SJCRH30 (cell line): ENCODE results near the gene WDFY2. TPM values are rescaled to one million over a fixed set of nuclear protein-coding genes. Genes with fewer than 3 reads are reported as not detected.
A peak's percentile ranks its signal among the peaks of the same experiment; 100 is the strongest.

Source experiments
- DNase-seq, 2 experiments: peaks; one replicate each; pipeline ENCODE4 v3.0.0-alpha.2; 2015 to 2020
- H3K27ac ChIP-seq: fragments of 250-450 bp; sonication (Bioruptor Pico); 2 replicates; pipeline ENCODE4 v1.5.1; 2020; ENCODE audit warnings: mild to moderate bottlenecking, moderate library complexity
- H3K27me3 ChIP-seq: fragments of 250-450 bp; sonication (Bioruptor Pico); 2 replicates; pipeline ENCODE4 v1.5.1; 2020; ENCODE audit warnings: mild to moderate bottlenecking, moderate library complexity
- H3K36me3 ChIP-seq: fragments of 250-450 bp; sonication (Bioruptor Pico); 2 replicates; pipeline ENCODE4 v1.5.1; 2020; ENCODE audit warnings: mild to moderate bottlenecking, moderate library complexity
- H3K4me1 ChIP-seq: fragments of 250-450 bp; sonication (Bioruptor Pico); 2 replicates; pipeline ENCODE4 v1.5.1; 2020; ENCODE audit warnings: mild to moderate bottlenecking, moderate library complexity
- H3K4me3 ChIP-seq: fragments of 250-450 bp; sonication (Bioruptor Pico); 2 replicates; pipeline ENCODE4 v1.5.1; 2020; ENCODE audit warnings: mild to moderate bottlenecking, moderate library complexity
- H3K9me3 ChIP-seq: fragments of 250-450 bp; sonication (Bioruptor Pico); replicated peaks from 2 replicates; pipeline ENCODE4 v1.5.1; 2020; ENCODE audit warnings: mild to moderate bottlenecking, moderate library complexity
- total RNA-seq: library from RNA; depleted of rRNA; stranded (reverse); fragments of >200 nt; shearing (Covaris generic); gene quantifications from 2 replicates; pipeline ENCODE4 v1.2.3, GENCODE V29; 2014

The WDFY2 gene
- total RNA-seq, 1 experiment from 2014 or later, result 13.2 TPM

- H3K36me3 ChIP-seq, result peaks cover 28% of the 10 kb centered on the region
- no peaks in the 10 kb centered on the region for H3K9me3 ChIP-seq
- no peaks in the 10 kb centered on the region for H3K27me3 ChIP-seq
- H3K27ac ChIP-seq, result no peak overlapping the region
- no peaks in the 10 kb centered on the region for H3K4me1 ChIP-seq
- H3K4me3 ChIP-seq, result no peak overlapping the region
- no peak for DNase-seq
Measured at GRCh38 chr13:51742031-51742430, 157.8 kb downstream of the WDFY2 start.

- Histone ChIP-seq H3K27ac (no peak overlapping the region), H3K4me1 (no peaks in the 10 kb centered on the region), H3K9me3 (no peaks in the 10 kb centered on the region), H3K27me3 (no peaks in the 10 kb centered on the region), H3K36me3 (peaks cover 32% of the 10 kb centered on the region), H3K4me3 (no peak overlapping the region)
- no peak for DNase-seq
Measured at GRCh38 chr13:51742611-51743010, 158.3 kb downstream of the WDFY2 start.

- H3K4me1 ChIP-seq, result no peaks in the 10 kb centered on the region
- 0 out of 2 replicates have a peak, but pooled peaks cover 3% of the 10 kb centered on the region for H3K9me3 ChIP-seq
- H3K27me3 ChIP-seq, result no peaks in the 10 kb centered on the region
- no peak overlapping the region for H3K27ac ChIP-seq
- no peak for DNase-seq
- H3K4me3 ChIP-seq, result no peak overlapping the region
- H3K36me3 ChIP-seq, result peaks cover 37% of the 10 kb centered on the region
Measured at GRCh38 chr13:51745243-51745642, 161.0 kb downstream of the WDFY2 start.

- Histone ChIP-seq H3K9me3 (0 out of 2 replicates have a peak, but pooled peaks cover 3% of the 10 kb centered on the region), H3K4me1 (no peaks in the 10 kb centered on the region), H3K36me3 (peaks cover 35% of the 10 kb centered on the region), H3K27ac (no peak overlapping the region), H3K4me3 (no peak overlapping the region), H3K27me3 (no peaks in the 10 kb centered on the region)
- DNase-seq, result no peak
Measured at GRCh38 chr13:51746802-51747201, 162.5 kb downstream of the WDFY2 start.

GRCh38 chr13:51747438-51748434, 163.5 kb downstream of the WDFY2 start:
- Histone ChIP-seq H3K4me1 (no peaks in the 10 kb centered on the region), H3K27ac (no peak overlapping the region), H3K36me3 (peaks cover 34% of the 10 kb centered on the region), H3K9me3 (0 out of 2 replicates have a peak, but pooled peaks cover 3% of the 10 kb centered on the region), H3K4me3 (no peak overlapping the region), H3K27me3 (no peaks in the 10 kb centered on the region)
- DNase-seq, result no peak

GRCh38 chr13:51756651-51757050, 172.4 kb downstream of the WDFY2 start:
- Histone ChIP-seq H3K9me3 (no peaks in the 10 kb centered on the region), H3K27me3 (no peaks in the 10 kb centered on the region), H3K4me1 (no peaks in the 10 kb centered on the region), H3K36me3 (peaks cover 24% of the 10 kb centered on the region), H3K27ac (no peak overlapping the region), H3K4me3 (no peak overlapping the region)
- no peak for DNase-seq

GRCh38 chr13:51758691-51759090, 174.4 kb downstream of the WDFY2 start:
- Histone ChIP-seq H3K9me3 (no peaks in the 10 kb centered on the region), H3K27me3 (no peaks in the 10 kb centered on the region), H3K4me1 (peaks cover 3% of the 10 kb centered on the region; the same call in 1 of the 2 replicates), H3K4me3 (no peak overlapping the region), H3K36me3 (peaks cover 20% of the 10 kb centered on the region), H3K27ac (no peak overlapping the region)
- DNase-seq, result no peak

- Histone ChIP-seq H3K4me1 (peaks cover 8% of the 10 kb centered on the region), H3K9me3 (no peaks in the 10 kb centered on the region), H3K27ac (no peak overlapping the region), H3K36me3 (peaks cover 20% of the 10 kb centered on the region), H3K4me3 (no peak overlapping the region), H3K27me3 (no peaks in the 10 kb centered on the region)
- no peak for DNase-seq
Measured at GRCh38 chr13:51759240-51759639, 175.0 kb downstream of the WDFY2 start.

- peaks cover 18% of the 10 kb centered on the region for H3K4me1 ChIP-seq
- no peak overlapping the region for H3K4me3 ChIP-seq
- DNase-seq, result no peak
Measured at GRCh38 chr13:51760592-51760991, 176.3 kb downstream of the WDFY2 start.

GRCh38 chr13:51761643-51762350, 177.5 kb downstream of the WDFY2 start:
- Histone ChIP-seq H3K27ac (no peak overlapping the region), H3K9me3 (no peaks in the 10 kb centered on the region), H3K4me3 (no peak overlapping the region), H3K36me3 (peaks cover 11% of the 10 kb centered on the region), H3K27me3 (no peaks in the 10 kb centered on the region), H3K4me1 (peaks cover 22% of the 10 kb centered on the region)
- no peak for DNase-seq

More at GRCh38 chr13:51760592-51760991, 176.3 kb downstream of the WDFY2 start:
- H3K36me3 ChIP-seq, result peaks cover 14% of the 10 kb centered on the region
- no peaks in the 10 kb centered on the region for H3K27me3 ChIP-seq
- no peaks in the 10 kb centered on the region for H3K9me3 ChIP-seq
- no peak overlapping the region for H3K27ac ChIP-seq

- DNase-seq, result no peak
- H3K27me3 ChIP-seq, result no peaks in the 10 kb centered on the region
- no peak overlapping the region for H3K4me3 ChIP-seq
- no peaks in the 10 kb centered on the region for H3K9me3 ChIP-seq
- H3K36me3 ChIP-seq, result peaks cover 2% of the 10 kb centered on the region
- H3K27ac ChIP-seq, result no peak overlapping the region
- peaks cover 22% of the 10 kb centered on the region for H3K4me1 ChIP-seq
Measured at GRCh38 chr13:51763486-51763885, 179.2 kb downstream of the WDFY2 start.

- Histone ChIP-seq H3K9me3 (no peaks in the 10 kb centered on the region), H3K27me3 (no peaks in the 10 kb centered on the region), H3K4me1 (peaks cover 22% of the 10 kb centered on the region), H3K4me3 (peak overlapping the region; percentile 30), H3K36me3 (no peaks in the 10 kb centered on the region; the same call in none of the 2 replicates), H3K27ac (peak overlapping the region; percentile 79)
- peak; percentile 82 to 85 for DNase-seq
Measured at GRCh38 chr13:51764184-51765141, 180.2 kb downstream of the WDFY2 start.

GRCh38 chr13:51765142-51765515, 180.9 kb downstream of the WDFY2 start:
- DNase-seq, result no peak
- Histone ChIP-seq H3K36me3 (no peaks in the 10 kb centered on the region; the same call in 1 of the 2 replicates), H3K4me1 (peaks cover 22% of the 10 kb centered on the region), H3K27me3 (no peaks in the 10 kb centered on the region), H3K9me3 (no peaks in the 10 kb centered on the region), H3K4me3 (peak overlapping the region; percentile 30), H3K27ac (peak overlapping the region; percentile 79)

- Histone ChIP-seq H3K27me3 (no peaks in the 10 kb centered on the region), H3K36me3 (no peaks in the 10 kb centered on the region), H3K27ac (no peak overlapping the region), H3K4me3 (no peak overlapping the region), H3K9me3 (no peaks in the 10 kb centered on the region), H3K4me1 (peaks cover 22% of the 10 kb centered on the region)
- no peak for DNase-seq
Measured at GRCh38 chr13:51767100-51767499, 182.8 kb downstream of the WDFY2 start.
